ENCODE results near the gene ELOVL5. TPM values are rescaled to one million over a fixed set of nuclear protein-coding genes. Genes with fewer than 3 reads are reported as not detected.

Gene ELOVL5
- total and polyA plus RNA-seq, 5 donors, result 27.6 to 59.0 (median 31.5) TPM

GRCh38 chr6:53268858-53269608 lies 79.7 kb downstream of the ELOVL5 start:
- no peak overlapping the region for H3K4me3 ChIP-seq (ENCODE audit: low read length)
- H3K27ac ChIP-seq (ENCODE audit: low read length), result no peak overlapping the region
- ATAC-seq, result no peak
- intact Hi-C loops (cut with DNase I), result no loop called here
- peaks cover 2% of the 10 kb centered on the region for H3K4me1 ChIP-seq (ENCODE audit: control insufficient read depth, insufficient read depth, low read length)
- no peaks in the 10 kb centered on the region for H3K27me3 ChIP-seq (ENCODE audit: control insufficient read depth, insufficient read depth)
- no peaks in the 10 kb centered on the region for H3K9me3 ChIP-seq (ENCODE audit: control insufficient read depth, low read length)
- no peak for DNase-seq
- WGBS, result 92% methylated on average over 6 of the region's 6 CpGs

- no peak for ATAC-seq
- no peak overlapping the region for H3K4me3 ChIP-seq (ENCODE audit: low read length)
- DNase-seq, result no peak
- H3K27ac ChIP-seq (ENCODE audit: low read length), result no peak overlapping the region
- H3K4me1 ChIP-seq (ENCODE audit: control insufficient read depth, insufficient read depth, low read length), result peaks cover 2% of the 10 kb centered on the region
- intact Hi-C loops (cut with DNase I), result no loop called here
- no peaks in the 10 kb centered on the region for H3K27me3 ChIP-seq (ENCODE audit: control insufficient read depth, insufficient read depth)
- no peaks in the 10 kb centered on the region for H3K9me3 ChIP-seq (ENCODE audit: control insufficient read depth, low read length)
- 98% methylated on average over 4 of the region's 4 CpGs for WGBS
Observed at GRCh38 chr6:53266553-53267090, 82.1 kb downstream of the ELOVL5 start.

- Histone ChIP-seq H3K27me3 (ENCODE audit: control insufficient read depth, insufficient read depth) (no peaks in the 10 kb centered on the region), H3K27ac (ENCODE audit: low read length) (no peak overlapping the region), H3K9me3 (ENCODE audit: control insufficient read depth, low read length) (no peaks in the 10 kb centered on the region), H3K4me1 (ENCODE audit: control insufficient read depth, insufficient read depth, low read length) (peaks cover 2% of the 10 kb centered on the region), H3K4me3 (ENCODE audit: low read length) (no peak overlapping the region)
- DNase-seq (no peak), ATAC-seq (no peak)
- 30% methylated on average over 5 of the region's 5 CpGs for WGBS
- intact Hi-C loops (cut with DNase I), result no loop called here
Observed at GRCh38 chr6:53264915-53265607, 83.7 kb downstream of the ELOVL5 start.

GRCh38 chr6:53264337-53264736 lies 84.4 kb downstream of the ELOVL5 start:
- WGBS, result 97% methylated on average over 3 of the region's 3 CpGs
- Histone ChIP-seq H3K27ac (ENCODE audit: low read length) (no peak overlapping the region), H3K4me3 (ENCODE audit: low read length) (no peak overlapping the region), H3K27me3 (ENCODE audit: control insufficient read depth, insufficient read depth) (no peaks in the 10 kb centered on the region), H3K9me3 (ENCODE audit: control insufficient read depth, low read length) (no peaks in the 10 kb centered on the region), H3K4me1 (ENCODE audit: control insufficient read depth, insufficient read depth, low read length) (peaks cover 2% of the 10 kb centered on the region)
- no peak for DNase-seq
- intact Hi-C loops (cut with DNase I), result no loop called here
- ATAC-seq, result peak; percentile 33 to 39

- 43% methylated on average over 2 of the region's 2 CpGs for WGBS
- intact Hi-C loops (cut with DNase I), result no loop called here
Observed at GRCh38 chr6:53263917-53264316, 84.8 kb downstream of the ELOVL5 start.

GRCh38 chr6:53259860-53260580 lies 88.7 kb downstream of the ELOVL5 start:
- intact Hi-C loops (cut with DNase I), result no loop called here
- WGBS, result 66% methylated on average over 11 of the region's 11 CpGs
- ATAC-seq, result no peak

More at GRCh38 chr6:53263917-53264316, 84.8 kb downstream of the ELOVL5 start:
- ATAC-seq, result no peak
- no peaks in the 10 kb centered on the region for H3K27me3 ChIP-seq (ENCODE audit: control insufficient read depth, insufficient read depth)
- no peak overlapping the region for H3K27ac ChIP-seq (ENCODE audit: low read length)
- H3K4me1 ChIP-seq (ENCODE audit: control insufficient read depth, insufficient read depth, low read length), result peaks cover 2% of the 10 kb centered on the region
- H3K9me3 ChIP-seq (ENCODE audit: control insufficient read depth, low read length), result no peaks in the 10 kb centered on the region
- H3K4me3 ChIP-seq (ENCODE audit: low read length), result no peak overlapping the region
- no peak for DNase-seq

GRCh38 chr6:53258774-53259155 lies 90.0 kb downstream of the ELOVL5 start:
- Histone ChIP-seq H3K9me3 (ENCODE audit: control insufficient read depth, low read length) (no peaks in the 10 kb centered on the region), H3K4me1 (ENCODE audit: control insufficient read depth, insufficient read depth, low read length) (peaks cover 2% of the 10 kb centered on the region), H3K27ac (ENCODE audit: low read length) (no peak overlapping the region), H3K4me3 (ENCODE audit: low read length) (no peak overlapping the region), H3K27me3 (ENCODE audit: control insufficient read depth, insufficient read depth) (no peaks in the 10 kb centered on the region)
- DNase-seq (no peak), ATAC-seq (no peak)
- 86% methylated on average over 5 of the region's 5 CpGs for WGBS
- intact Hi-C loops (cut with DNase I), result no loop called here

More at GRCh38 chr6:53259860-53260580, 88.7 kb downstream of the ELOVL5 start:
- Histone ChIP-seq H3K4me3 (ENCODE audit: low read length) (no peak overlapping the region), H3K27me3 (ENCODE audit: control insufficient read depth, insufficient read depth) (no peaks in the 10 kb centered on the region), H3K9me3 (ENCODE audit: control insufficient read depth, low read length) (no peaks in the 10 kb centered on the region), H3K27ac (ENCODE audit: low read length) (no peak overlapping the region), H3K4me1 (ENCODE audit: control insufficient read depth, insufficient read depth, low read length) (peaks cover 2% of the 10 kb centered on the region)
- DNase-seq, result peak in 1 of 3 donors; percentile 52

- Histone ChIP-seq H3K4me3 (ENCODE audit: low read length) (no peak overlapping the region), H3K9me3 (ENCODE audit: control insufficient read depth, low read length) (no peaks in the 10 kb centered on the region), H3K27ac (ENCODE audit: low read length) (no peak overlapping the region), H3K4me1 (ENCODE audit: control insufficient read depth, insufficient read depth, low read length) (peaks cover 2% of the 10 kb centered on the region), H3K27me3 (ENCODE audit: control insufficient read depth, insufficient read depth) (no peaks in the 10 kb centered on the region)
- WGBS, result 98% methylated on average over 2 of the region's 2 CpGs
- DNase-seq (no peak), ATAC-seq (peak in 1 of 2 donors; percentile 26)
- intact Hi-C loops (cut with DNase I), result no loop called here
Observed at GRCh38 chr6:53258076-53258773, 90.5 kb downstream of the ELOVL5 start.

- peak; percentile 31 to 40 for ATAC-seq
- intact Hi-C loops (cut with DNase I), result no loop called here
- Histone ChIP-seq H3K9me3 (ENCODE audit: control insufficient read depth, low read length) (no peaks in the 10 kb centered on the region), H3K4me3 (ENCODE audit: low read length) (no peak overlapping the region), H3K27me3 (ENCODE audit: control insufficient read depth, insufficient read depth) (no peaks in the 10 kb centered on the region), H3K4me1 (ENCODE audit: control insufficient read depth, insufficient read depth, low read length) (peaks cover 2% of the 10 kb centered on the region), H3K27ac (ENCODE audit: low read length) (no peak overlapping the region)
- WGBS, result 61% methylated on average over 2 of the region's 2 CpGs
- DNase-seq, result no peak
Observed at GRCh38 chr6:53257533-53257932, 91.2 kb downstream of the ELOVL5 start.

GRCh38 chr6:53257001-53257400 lies 91.7 kb downstream of the ELOVL5 start:
- ATAC-seq, result peak in 1 of 2 donors; percentile 29
- Histone ChIP-seq H3K27me3 (ENCODE audit: control insufficient read depth, insufficient read depth) (no peaks in the 10 kb centered on the region), H3K9me3 (ENCODE audit: control insufficient read depth, low read length) (no peaks in the 10 kb centered on the region), H3K4me1 (ENCODE audit: control insufficient read depth, insufficient read depth, low read length) (peaks cover 2% of the 10 kb centered on the region), H3K4me3 (ENCODE audit: low read length) (no peak overlapping the region), H3K27ac (ENCODE audit: low read length) (no peak overlapping the region)
- WGBS, result 53% methylated on average over 3 of the region's 3 CpGs
- intact Hi-C loops (cut with DNase I), result no loop called here
- no peak for DNase-seq
